DOHH2 (cell line): Measurements from ENCODE around the gene SORBS1.

Experiments used
- CTCF ChIP-seq: fragments of 200-600 bp; sonication (generic); IDR thresholded peaks from one replicate; pipeline ENCODE4 v1.5.1; 2014; ENCODE audit warnings: antibody characterized with exemption, mild to moderate bottlenecking, low read depth, low read length; ENCODE audit not compliant: poor library complexity, severe bottlenecking
- EZH2phosphoT487 ChIP-seq: fragments of 200-600 bp; sonication (generic); IDR thresholded peaks from 2 replicates; pipeline ENCODE4 v1.6.1; 2017; ENCODE audit warnings: borderline replicate concordance, mild to moderate bottlenecking, antibody characterized with exemption, low read length, moderate library complexity, mixed read lengths

GRCh38 chr10:95391164-95391563 is 170.0 kb downstream of the SORBS1 start:
- TF ChIP-seq CTCF, result no peak
- TF ChIP-seq EZH2phosphoT487, result no peak
